CD8-positive, alpha-beta memory T cell (primary cell): ENCODE measurements around the gene CEP85. TPM values are rescaled to one million over a fixed set of nuclear protein-coding genes. Genes with fewer than 3 reads are reported as not detected.

Experiments
- polyA plus RNA-seq: library from polyadenylated mRNA; unstranded; fragments of 300-500 nt; fragmentation: Illumina TruSeq; gene quantifications from one replicate; pipeline ENCODE4 v1.2.3, GENCODE V29; 2021
- total RNA-seq, 2 experiments: library from RNA; stranded (reverse); gene quantifications; one replicate each; pipeline ENCODE4 v1.2.3, GENCODE V29; 2021

Gene CEP85
- total and polyA plus RNA-seq, 3 experiments from 2014 or later, result 7.7 to 29.7 (median 28.8) TPM

Other genes with a start within 250 kb of the CEP85 start
- gene PAFAH2, start 236.1 kb upstream of the CEP85 start, total RNA-seq, result 10 to 100 TPM; 11.8 to 12.1 TPM
- gene PAFAH2, start 236.1 kb upstream of the CEP85 start, polyA plus RNA-seq, result 28.6 TPM
- gene EXTL1, start 212.4 kb upstream of the CEP85 start, total RNA-seq, result not detected
- not detected for gene EXTL1, start 212.4 kb upstream of the CEP85 start, polyA plus RNA-seq
- not detected for gene SLC30A2, start 188.1 kb upstream of the CEP85 start, total RNA-seq
- not detected for gene SLC30A2, start 188.1 kb upstream of the CEP85 start, polyA plus RNA-seq
- not detected for gene TRIM63, start 166.6 kb upstream of the CEP85 start, total RNA-seq
- gene TRIM63, start 166.6 kb upstream of the CEP85 start, polyA plus RNA-seq, result not detected
- 10 to 100 TPM; 14.5 to 14.6 TPM for gene PDIK1L, start 122.4 kb upstream of the CEP85 start, total RNA-seq
- gene PDIK1L, start 122.4 kb upstream of the CEP85 start, polyA plus RNA-seq, result 4.2 TPM
- gene FAM110D, start 75.1 kb upstream of the CEP85 start, total RNA-seq, result not detected
- gene FAM110D, start 75.1 kb upstream of the CEP85 start, polyA plus RNA-seq, result not detected
- gene C1orf232, start 65.2 kb upstream of the CEP85 start, total RNA-seq, result not detected
- not detected for gene C1orf232, start 65.2 kb upstream of the CEP85 start, polyA plus RNA-seq
- gene ZNF593, start 64.3 kb upstream of the CEP85 start, total RNA-seq, result 10 to 100 TPM; 86.4 to 87.9 TPM
- gene ZNF593, start 64.3 kb upstream of the CEP85 start, polyA plus RNA-seq, result 26.2 TPM
- gene ZNF593OS, start 62.4 kb upstream of the CEP85 start, total RNA-seq, result not detected
- 0.85 TPM for gene ZNF593OS, start 62.4 kb upstream of the CEP85 start, polyA plus RNA-seq
- under 1 TPM; 0.37 to 0.86 TPM for gene CNKSR1, start 56.7 kb upstream of the CEP85 start, total RNA-seq
- not detected for gene CNKSR1, start 56.7 kb upstream of the CEP85 start, polyA plus RNA-seq
- not detected for gene CATSPER4, start 43.6 kb upstream of the CEP85 start, total RNA-seq
- not detected for gene CATSPER4, start 43.6 kb upstream of the CEP85 start, polyA plus RNA-seq
- gene SH3BGRL3, start 45.9 kb downstream of the CEP85 start, total RNA-seq, result 100 to 1,000 TPM; 447 to 472 TPM
- gene SH3BGRL3, start 45.9 kb downstream of the CEP85 start, polyA plus RNA-seq, result 1,786 TPM
- 10 to 100 TPM; 35.2 to 35.8 TPM for gene UBXN11, start 72.4 kb downstream of the CEP85 start, total RNA-seq
- 14.3 TPM for gene UBXN11, start 72.4 kb downstream of the CEP85 start, polyA plus RNA-seq
- gene CD52, start 83.8 kb downstream of the CEP85 start, total RNA-seq, result 100 to 1,000 TPM; 355 to 388 TPM
- gene CD52, start 83.8 kb downstream of the CEP85 start, polyA plus RNA-seq, result 7,622 TPM
- 1 to 10 TPM in 1 of 2 experiments, under 1 TPM in 1; 0.85 to 1.3 TPM for gene CRYBG2, start 119.9 kb downstream of the CEP85 start, total RNA-seq
- gene CRYBG2, start 119.9 kb downstream of the CEP85 start, polyA plus RNA-seq, result 1.9 TPM
- 1 to 10 TPM; 2.4 to 2.7 TPM for gene ZNF683, start 138.6 kb downstream of the CEP85 start, total RNA-seq
- gene ZNF683, start 138.6 kb downstream of the CEP85 start, polyA plus RNA-seq, result 205 TPM
- not detected for gene LIN28A, start 176.6 kb downstream of the CEP85 start, total RNA-seq
- not detected for gene LIN28A, start 176.6 kb downstream of the CEP85 start, polyA plus RNA-seq
- gene DHDDS, start 198.1 kb downstream of the CEP85 start, total RNA-seq, result 10 to 100 TPM; 47.9 to 52.2 TPM
- gene DHDDS, start 198.1 kb downstream of the CEP85 start, polyA plus RNA-seq, result 21.6 TPM
- gene HMGN2, start 238.2 kb downstream of the CEP85 start, total RNA-seq, result 100 to 1,000 TPM; 877 to 878 TPM
- 599 TPM for gene HMGN2, start 238.2 kb downstream of the CEP85 start, polyA plus RNA-seq